Mesothelial cell of epicardium (in vitro differentiated cells): ENCODE results near the gene STAP1. TPM values are rescaled to one million over a fixed set of nuclear protein-coding genes. Genes with fewer than 3 reads are reported as not detected.

Experiments used
- DNase-seq, 2 experiments: peaks; one replicate each; pipeline ENCODE4 v3.0.0; 2021; ENCODE audit warnings: low spot score in 2 of 2; ENCODE audit not compliant: unreplicated experiment in 2 of 2
- H3K27ac Mint-ChIP-seq: 2 replicates; pipeline ENCODE4 v1.8.0; 2021; ENCODE audit warnings: mixed read lengths
- H3K27me3 Mint-ChIP-seq: 2 replicates; pipeline ENCODE4 v1.8.0; 2021; ENCODE audit warnings: low read depth, mixed read lengths
- H3K36me3 Mint-ChIP-seq: 2 replicates; pipeline ENCODE4 v1.8.0; 2021; ENCODE audit warnings: mixed read lengths
- H3K4me1 Mint-ChIP-seq: 2 replicates; pipeline ENCODE4 v1.8.0; 2021; ENCODE audit warnings: mixed read lengths
- H3K4me3 Mint-ChIP-seq: 2 replicates; pipeline ENCODE4 v1.8.0; 2021; ENCODE audit warnings: mild to moderate bottlenecking, moderate library complexity, mixed read lengths
- H3K9me3 Mint-ChIP-seq: 2 replicates; pipeline ENCODE4 v1.8.0; 2021; ENCODE audit warnings: mixed read lengths
- total RNA-seq: library from RNA; stranded (reverse); gene quantifications from 3 replicates; pipeline ENCODE4 v1.2.1, GENCODE V29; 2021
- TF ChIP-seq, protein P1 (sequence below): fragments of 200-600 bp; sonication (generic); IDR thresholded peaks from one replicate; pipeline ENCODE4 v1.5.0; 2021; ENCODE audit warnings: antibody characterized with exemption; ENCODE audit not compliant: unreplicated experiment

Gene STAP1
- total RNA-seq, 1 donor from 2014 or later, result not detected

- TF ChIP-seq, protein P1, sequence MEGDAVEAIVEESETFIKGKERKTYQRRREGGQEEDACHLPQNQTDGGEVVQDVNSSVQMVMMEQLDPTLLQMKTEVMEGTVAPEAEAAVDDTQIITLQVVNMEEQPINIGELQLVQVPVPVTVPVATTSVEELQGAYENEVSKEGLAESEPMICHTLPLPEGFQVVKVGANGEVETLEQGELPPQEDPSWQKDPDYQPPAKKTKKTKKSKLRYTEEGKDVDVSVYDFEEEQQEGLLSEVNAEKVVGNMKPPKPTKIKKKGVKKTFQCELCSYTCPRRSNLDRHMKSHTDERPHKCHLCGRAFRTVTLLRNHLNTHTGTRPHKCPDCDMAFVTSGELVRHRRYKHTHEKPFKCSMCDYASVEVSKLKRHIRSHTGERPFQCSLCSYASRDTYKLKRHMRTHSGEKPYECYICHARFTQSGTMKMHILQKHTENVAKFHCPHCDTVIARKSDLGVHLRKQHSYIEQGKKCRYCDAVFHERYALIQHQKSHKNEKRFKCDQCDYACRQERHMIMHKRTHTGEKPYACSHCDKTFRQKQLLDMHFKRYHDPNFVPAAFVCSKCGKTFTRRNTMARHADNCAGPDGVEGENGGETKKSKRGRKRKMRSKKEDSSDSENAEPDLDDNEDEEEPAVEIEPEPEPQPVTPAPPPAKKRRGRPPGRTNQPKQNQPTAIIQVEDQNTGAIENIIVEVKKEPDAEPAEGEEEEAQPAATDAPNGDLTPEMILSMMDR, result no peak
- Mint-ChIP-seq H3K27ac (no peak overlapping the region), H3K4me1 (peaks cover 2% of the 10 kb centered on the region), H3K4me3 (no peak overlapping the region), H3K27me3 (no peaks in the 10 kb centered on the region), H3K9me3 (no peaks in the 10 kb centered on the region), H3K36me3 (no peaks in the 10 kb centered on the region)
- no peak for DNase-seq
These were observed 14.7 kb downstream of the STAP1 start for GRCh38 chr4:67573193-67573592.

DNA sequence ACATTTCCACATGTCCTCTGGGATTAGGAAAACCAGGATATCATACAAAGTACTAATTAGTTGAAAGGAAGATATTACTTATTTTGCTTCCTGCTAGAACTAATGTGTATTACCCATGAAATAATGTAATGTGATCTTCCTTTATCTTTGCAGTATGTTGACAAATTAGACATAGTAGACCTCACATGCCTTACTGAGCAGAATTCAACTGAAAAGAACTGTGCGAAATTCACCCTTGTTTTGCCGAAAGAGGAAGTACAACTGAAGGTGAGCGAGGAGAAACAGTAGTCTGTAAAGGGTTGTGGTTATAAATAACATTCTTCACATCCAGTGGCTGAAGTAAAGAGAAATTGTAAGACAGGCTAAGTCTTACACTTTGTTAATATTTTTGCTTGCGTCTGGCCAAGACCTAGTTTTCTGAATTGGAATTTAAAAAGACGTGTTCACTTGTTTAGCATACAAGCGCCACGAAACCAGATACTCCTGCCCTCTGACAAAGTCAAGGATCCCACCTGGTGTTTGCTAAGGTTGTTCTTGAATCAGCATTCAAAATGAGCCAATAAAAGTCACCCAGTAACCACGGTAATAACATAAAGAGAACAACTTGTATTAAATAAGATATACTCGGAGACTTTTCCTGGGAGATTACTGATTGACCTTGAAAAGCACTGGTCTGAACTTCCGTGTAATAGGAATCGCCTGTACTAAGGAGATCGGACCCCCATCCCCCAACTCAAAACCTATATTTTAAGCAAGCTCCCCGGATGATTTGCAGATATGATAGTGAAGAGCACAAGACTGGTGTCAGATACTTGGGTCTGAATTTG is 16.9 kb downstream of the STAP1 start:
- H3K36me3 Mint-ChIP-seq, result no peaks in the 10 kb centered on the region
- H3K4me3 Mint-ChIP-seq, result no peak overlapping the region
- no peaks in the 10 kb centered on the region for H3K9me3 Mint-ChIP-seq
- no peak overlapping the region for H3K27ac Mint-ChIP-seq
- H3K27me3 Mint-ChIP-seq, result no peaks in the 10 kb centered on the region
- no peak for DNase-seq
- H3K4me1 Mint-ChIP-seq, result peaks cover 2% of the 10 kb centered on the region
- TF ChIP-seq, protein P1, result no peak

DNA sequence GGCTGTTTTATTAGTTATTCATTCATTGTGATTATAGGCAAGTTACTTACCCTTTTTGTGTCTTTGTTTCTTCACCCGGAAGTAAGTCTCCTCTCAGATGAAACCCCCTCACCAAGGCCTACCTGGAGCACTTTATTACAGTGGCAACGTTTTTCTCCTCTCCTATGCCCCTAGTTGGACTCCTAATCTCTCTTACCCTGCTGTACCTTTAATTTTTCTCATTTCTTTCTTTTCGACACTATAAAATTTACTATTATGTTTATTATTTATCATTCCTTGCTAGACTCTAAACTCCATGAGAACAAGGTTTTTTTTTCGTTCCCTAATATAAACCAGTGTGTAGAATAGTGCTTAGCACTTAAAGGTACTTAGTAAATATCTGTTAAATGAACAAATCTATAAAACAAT is 17.5 kb downstream of the STAP1 start:
- no peaks in the 10 kb centered on the region for H3K36me3 Mint-ChIP-seq
- no peak overlapping the region for H3K27ac Mint-ChIP-seq
- H3K4me3 Mint-ChIP-seq, result no peak overlapping the region
- no peak for DNase-seq
- TF ChIP-seq, protein P1, result no peak
- H3K27me3 Mint-ChIP-seq, result no peaks in the 10 kb centered on the region
- H3K9me3 Mint-ChIP-seq, result no peaks in the 10 kb centered on the region
- H3K4me1 Mint-ChIP-seq, result peaks cover 2% of the 10 kb centered on the region

- Mint-ChIP-seq H3K36me3 (no peaks in the 10 kb centered on the region), H3K4me1 (peaks cover 2% of the 10 kb centered on the region), H3K4me3 (no peak overlapping the region), H3K9me3 (no peaks in the 10 kb centered on the region), H3K27me3 (no peaks in the 10 kb centered on the region), H3K27ac (no peak overlapping the region)
- no peak for DNase-seq
- TF ChIP-seq, protein P1, result no peak
These were observed 18.0 kb downstream of the STAP1 start for GRCh38 chr4:67576538-67576937.

DNA sequence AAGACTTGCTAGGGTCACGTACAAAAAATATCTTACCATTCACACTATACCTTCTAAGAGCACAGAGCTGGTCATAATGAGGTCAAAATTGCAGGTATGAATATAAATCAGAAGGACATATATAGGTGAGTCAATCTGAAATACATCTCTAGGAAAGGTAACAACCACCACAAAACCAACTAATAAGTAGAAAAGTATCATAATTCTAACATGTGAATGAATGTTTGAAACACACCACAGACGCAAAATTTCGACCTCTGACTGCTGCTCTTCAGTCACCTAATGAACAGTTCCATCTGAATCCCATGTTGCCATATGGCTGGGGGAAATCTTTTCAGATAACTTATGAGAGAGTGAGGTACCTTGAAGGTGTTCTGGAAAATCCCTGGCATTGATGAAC is 22.1 kb downstream of the STAP1 start:
- Mint-ChIP-seq H3K4me3 (no peak overlapping the region), H3K4me1 (no peaks in the 10 kb centered on the region), H3K9me3 (no peaks in the 10 kb centered on the region), H3K36me3 (no peaks in the 10 kb centered on the region), H3K27me3 (no peaks in the 10 kb centered on the region), H3K27ac (no peak overlapping the region)
- DNase-seq, result no peak
- TF ChIP-seq, protein P1, result no peak
